DMS114 treated with DMSO at 0.1 percent for 48 hours (cell line): ENCODE measurements around the gene HECTD1.
"Not testable (repeated sequence)": the region's sequence is repeated elsewhere in the genome, so short reads cannot be mapped to it uniquely, and the experiment has no call there.

ENCODE experiments used
- DNase-seq: peaks from one replicate; lab custom pipeline; 2025; ENCODE audit not compliant: unreplicated experiment; lab: John Stamatoyannopoulos, UW

HECTD1 gene

GRCh38 chr14:31194661-31195060, 12.9 kb downstream of the HECTD1 start:
- DNase-seq, result no peak

GRCh38 chr14:31194095-31194494, 13.5 kb downstream of the HECTD1 start:
- no peak for DNase-seq

GRCh38 chr14:31192544-31192943, 15.0 kb downstream of the HECTD1 start:
- not testable (repeated sequence) for DNase-seq

DNA sequence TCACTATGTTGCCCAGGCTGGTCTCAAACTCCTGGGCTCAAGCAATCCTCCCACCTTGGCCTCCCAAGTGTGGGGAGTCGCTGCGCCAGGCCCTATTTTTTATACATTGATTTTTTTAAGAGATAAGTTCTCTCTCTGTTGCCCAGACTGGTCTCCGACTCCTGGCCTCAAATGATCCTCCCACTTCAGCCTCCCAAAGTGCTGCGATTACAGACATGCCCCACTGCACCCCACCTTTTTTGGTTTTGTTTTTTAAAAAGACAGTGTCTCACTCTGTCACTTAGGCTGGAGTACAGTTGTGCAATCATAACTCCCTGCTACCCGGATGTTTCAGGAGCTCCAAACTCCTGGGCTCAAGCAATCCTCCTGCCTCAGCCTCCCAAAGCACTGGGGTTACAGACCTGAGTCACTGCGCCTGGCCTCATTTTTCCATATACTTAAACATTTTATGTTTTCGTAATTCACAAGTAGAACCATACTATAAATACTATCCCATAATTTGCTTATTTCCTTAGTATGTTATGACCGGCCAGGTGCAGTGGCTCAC, 16.8 kb downstream of the HECTD1 start:
- no peak for DNase-seq

DNA sequence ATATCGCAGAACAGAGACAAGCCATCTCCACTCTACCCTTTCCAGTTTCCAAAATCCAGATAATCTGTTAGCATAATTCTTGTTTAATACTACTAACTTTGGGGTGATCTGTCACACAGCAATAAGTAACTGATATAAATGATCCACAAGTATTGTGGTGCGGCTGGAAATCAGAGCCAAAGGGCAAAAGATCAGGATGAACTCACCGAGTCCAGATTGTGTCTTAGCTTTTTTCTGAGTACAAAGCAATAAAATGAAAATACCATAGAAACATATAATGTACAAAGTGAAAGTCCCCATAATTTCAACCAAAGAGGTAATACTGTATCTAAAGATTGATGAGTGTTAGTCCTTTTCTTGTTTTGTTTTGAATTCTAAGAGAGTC, 17.4 kb downstream of the HECTD1 start:
- DNase-seq, result no peak

GRCh38 chr14:31189346-31190218, 18.0 kb downstream of the HECTD1 start:
- DNase-seq, result no peak

GRCh38 chr14:31188744-31189143, 18.8 kb downstream of the HECTD1 start:
- DNase-seq, result no peak

- not testable (repeated sequence) for DNase-seq
Measured at GRCh38 chr14:31182016-31182415, 25.6 kb downstream of the HECTD1 start.

DNA sequence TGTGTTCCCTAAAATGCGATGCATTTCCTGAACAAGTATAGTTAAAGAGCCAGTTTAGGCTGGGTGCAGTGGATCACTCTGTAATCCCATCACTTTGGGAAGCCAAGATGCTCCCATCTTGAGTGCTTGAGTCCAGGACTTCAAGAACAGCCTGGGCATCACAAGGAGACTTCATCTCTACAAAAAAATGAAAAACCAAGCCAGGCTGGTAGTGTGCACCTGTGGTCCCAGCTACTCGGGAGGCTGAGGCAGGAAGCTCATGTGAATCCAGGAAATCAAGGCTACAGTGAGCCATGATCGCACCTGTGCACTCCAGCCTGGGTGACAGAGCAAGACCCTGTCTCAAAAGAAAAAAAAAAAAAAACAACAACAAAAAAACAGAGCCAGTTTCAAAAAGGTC, 26.3 kb downstream of the HECTD1 start:
- no peak for DNase-seq

DNA sequence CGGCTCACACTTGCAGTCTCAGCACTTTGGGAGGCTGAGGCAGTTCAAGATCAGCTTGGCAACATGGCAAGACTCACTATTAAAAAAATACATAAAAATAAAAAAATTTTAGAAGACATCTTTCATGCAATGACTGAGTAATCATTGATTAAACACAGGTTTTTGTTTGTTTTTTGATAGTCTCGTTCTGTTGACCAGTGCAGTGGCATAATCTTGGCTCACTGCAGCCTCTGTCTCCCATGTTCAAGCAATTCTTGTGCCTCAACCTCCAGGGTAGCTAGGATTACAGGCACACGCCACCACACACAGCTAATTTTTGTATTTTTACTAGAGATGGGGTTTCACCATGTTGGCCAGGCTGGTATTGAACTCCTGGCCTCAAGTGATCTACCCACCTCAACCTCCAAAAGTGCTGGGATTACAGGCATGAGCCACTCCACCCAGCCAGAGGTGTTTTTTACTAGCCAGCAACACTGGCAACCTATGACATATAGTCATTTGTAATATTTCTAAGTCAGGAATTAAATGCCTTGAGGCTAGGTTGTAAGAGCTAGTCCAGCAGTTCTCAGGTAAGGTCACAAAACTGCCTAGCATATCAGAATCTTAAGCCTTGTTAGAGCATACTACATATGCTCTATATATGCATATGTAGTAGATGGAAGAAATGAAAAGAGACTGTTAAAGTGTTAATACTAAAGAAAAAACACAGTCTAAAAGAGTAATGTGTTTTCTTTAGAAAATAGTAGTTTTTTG, 27.1 kb downstream of the HECTD1 start:
- DNase-seq, result no peak

DNA sequence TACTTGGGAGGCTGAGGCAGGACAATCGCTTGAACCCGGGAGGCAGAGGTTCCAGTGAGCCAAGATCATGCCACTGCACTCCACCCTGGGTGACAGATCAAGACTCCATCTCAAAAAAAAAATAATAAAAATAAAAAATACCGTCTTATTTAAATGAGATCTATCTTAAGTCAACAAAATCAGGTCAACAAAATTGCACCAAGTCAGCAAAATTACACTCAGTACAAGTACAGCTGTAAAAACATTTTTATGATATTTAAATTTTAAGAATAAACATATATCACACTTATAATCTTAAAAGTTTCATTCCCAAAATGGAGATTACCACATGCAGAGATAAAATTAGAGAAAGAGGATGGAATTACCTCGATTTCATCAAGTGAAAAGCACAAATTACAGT, 33.2 kb downstream of the HECTD1 start:
- no peak for DNase-seq

DNA sequence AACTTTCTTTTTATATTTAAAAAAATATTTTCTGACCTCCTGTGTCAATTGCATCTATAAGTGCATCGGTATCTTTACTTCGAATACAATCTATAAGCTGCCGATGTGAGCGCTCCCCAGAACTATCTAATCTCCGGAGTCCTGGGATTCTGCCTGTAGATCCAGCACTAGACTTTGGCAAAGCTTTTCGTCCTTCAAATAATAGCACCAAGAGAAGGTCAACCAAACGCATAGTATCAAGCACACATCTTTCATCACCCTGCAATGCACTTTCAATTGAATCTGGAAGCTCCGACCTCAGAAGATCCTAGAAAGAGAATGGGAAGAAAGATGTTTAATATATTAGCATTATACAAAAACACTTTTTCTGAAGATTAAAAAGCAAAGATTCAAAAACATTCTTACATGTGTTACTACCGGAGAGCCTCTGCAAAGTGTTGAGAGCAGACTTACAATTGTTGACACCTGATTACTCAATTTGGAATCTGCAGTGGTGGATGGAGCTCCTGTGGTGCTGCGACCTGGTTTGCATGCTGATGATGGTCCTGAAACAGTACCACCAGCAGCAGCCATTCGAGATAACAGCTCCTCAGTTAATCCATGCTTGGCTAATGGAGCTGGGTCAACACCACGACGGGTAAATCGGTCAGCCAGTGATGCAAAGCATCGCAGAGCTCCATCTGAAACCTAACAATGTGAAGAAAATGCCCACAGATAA, 34.3 kb downstream of the HECTD1 start:
- DNase-seq, result no peak

- DNase-seq, result no peak
Measured at GRCh38 chr14:31172084-31172483, 35.5 kb downstream of the HECTD1 start.

DNA sequence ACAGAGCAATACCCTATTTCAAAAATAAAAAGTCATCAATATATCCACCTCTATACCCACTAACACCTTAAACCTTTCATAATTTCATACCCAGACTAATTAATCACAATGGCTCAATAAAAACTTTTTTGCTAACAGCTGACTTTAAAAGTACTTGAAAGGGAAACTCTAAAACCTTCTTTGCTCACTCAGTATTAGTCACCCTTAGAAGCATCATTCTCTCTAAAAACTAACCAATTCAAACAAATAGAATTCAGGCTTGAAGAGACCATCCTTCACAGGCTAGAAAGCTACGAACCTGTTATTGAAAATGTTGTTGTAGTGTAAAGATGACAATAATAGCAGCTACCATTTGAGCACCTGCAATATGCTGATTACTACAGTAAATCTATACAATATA, 37.2 kb downstream of the HECTD1 start:
- no peak for DNase-seq

- no peak for DNase-seq
Measured at GRCh38 chr14:31169877-31170276, 37.7 kb downstream of the HECTD1 start.

GRCh38 chr14:31167032-31167431, 40.6 kb downstream of the HECTD1 start:
- DNase-seq, result no peak

GRCh38 chr14:31166271-31166561, 41.4 kb downstream of the HECTD1 start:
- no peak for DNase-seq

- DNase-seq, result no peak
Measured at GRCh38 chr14:31164115-31164514, 43.5 kb downstream of the HECTD1 start.

DNA sequence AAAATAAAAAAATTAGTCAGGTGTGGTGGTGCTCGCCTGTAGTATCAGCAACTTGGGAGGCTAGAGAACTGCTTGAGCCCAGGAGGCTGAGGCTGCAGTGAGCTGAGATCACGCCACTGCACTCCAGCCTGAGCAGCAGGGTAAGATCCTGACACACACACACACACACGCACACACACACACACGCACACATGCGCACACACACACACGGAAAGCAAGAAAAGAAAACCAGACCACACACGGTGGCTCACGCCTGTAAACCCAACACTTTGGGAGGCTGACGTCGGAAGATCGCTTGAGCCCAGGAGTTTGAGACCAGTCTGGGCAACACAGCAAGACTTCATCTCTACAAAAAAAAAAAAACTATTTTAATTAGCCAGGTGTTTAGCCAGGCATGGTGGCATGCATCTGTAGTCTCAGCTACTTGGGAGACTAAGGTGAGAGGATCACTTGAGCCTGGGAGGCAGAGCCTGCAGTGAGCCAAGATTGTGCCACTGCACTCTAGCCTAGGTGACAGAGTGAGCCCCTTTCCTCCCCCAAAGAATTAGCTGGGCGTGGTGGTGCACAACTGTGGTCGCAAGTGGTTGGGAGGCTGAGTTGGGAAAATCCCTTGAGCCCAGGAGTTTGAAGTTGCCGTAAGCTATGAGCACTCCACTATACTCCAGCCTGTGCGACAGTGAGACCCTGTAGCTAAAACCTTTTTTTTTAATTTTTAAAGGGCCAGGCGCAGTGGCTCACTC, 44.5 kb downstream of the HECTD1 start:
- no peak for DNase-seq

GRCh38 chr14:31161274-31161673, 46.3 kb downstream of the HECTD1 start:
- DNase-seq, result no peak
